Bone marrow (tissue), 2 donors: Measurements from ENCODE around the gene SKOR1.

Source experiments
- DNase-seq, 2 donors: peaks; one replicate each; lab custom pipeline; 2025; lab: John Stamatoyannopoulos, UW

The SKOR1 gene

GRCh38 chr15:67820122-67820991 is 5.0 kb upstream of the SKOR1 start:
- no peak for DNase-seq

DNA sequence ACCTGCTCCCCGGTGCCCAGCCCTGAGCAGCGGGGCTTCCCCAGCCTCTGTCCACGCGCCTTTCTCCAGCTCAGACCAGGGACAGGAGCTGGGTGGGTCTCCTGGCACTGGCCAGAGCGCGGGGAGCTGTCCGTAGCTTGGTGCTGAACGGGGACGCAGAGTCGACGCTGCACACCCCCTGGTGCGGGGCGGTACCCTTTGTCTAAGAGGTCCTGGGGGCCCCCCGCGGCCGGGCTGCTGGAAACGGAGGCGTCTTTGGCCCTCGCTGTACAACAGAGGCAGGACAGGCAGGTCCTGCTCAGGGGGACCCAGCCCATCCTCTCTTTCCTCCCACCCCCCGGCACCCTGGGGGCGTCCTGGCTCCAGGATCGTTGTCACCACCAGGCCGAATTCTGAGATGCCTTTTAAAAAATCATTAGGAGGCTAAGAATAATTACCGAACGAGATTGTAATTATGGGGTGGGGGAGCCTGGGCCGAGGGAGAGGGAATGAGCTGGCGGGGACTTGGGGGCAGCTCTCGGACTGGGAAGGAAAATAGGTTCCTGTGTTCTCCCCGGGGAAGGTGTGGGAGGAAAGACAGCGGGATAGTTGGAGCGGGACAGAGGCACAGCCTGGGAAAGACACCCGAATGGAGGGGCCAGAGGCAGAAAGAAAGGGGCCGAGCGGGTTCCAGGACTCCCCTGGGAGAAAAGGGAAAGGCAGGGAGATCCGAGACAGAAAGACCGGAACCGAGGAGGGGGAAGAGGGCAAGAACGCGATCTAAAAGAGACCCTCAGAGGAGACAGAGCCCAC is 4.1 kb upstream of the SKOR1 start:
- no peak for DNase-seq

GRCh38 chr15:67821784-67822440 is 3.4 kb upstream of the SKOR1 start:
- no peak for DNase-seq

DNA sequence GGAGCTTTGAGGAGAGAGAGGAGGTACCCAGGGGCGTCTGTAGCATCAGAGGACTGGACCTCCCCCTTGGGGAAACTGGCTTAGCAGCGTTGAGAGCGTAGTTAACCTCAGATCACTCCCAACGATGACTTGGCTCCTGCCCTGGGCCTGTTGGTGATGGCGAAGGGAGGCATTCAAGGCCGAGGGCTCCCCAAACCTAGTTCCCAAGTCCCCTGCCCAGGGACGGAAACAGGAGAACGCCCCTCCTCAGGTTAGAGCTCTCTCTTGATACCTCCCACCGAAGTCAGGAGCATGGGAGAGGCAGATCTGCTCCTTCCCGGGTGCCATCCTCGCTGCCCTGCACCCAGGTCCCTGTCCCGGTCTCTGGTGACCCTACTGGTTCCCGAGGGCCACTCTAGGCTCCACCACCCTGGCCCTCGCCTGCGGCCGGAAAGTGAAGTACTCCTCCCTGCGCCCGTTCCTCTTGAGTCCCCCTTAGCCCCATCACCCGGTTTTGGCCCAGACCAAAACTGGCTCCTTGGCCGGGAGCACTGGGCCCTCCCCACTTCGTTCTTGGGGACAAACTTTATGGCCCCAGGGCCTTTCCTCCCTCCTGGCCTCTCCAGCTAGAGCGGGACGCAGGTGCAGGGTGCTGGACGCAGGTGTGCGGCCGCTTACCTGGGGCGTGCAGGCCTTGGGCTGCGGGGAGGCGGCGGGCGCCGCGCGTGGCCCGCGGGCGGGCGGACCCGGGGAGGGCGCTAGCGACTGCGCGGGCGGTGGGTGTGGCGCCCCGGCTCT is 2.6 kb upstream of the SKOR1 start:
- no peak for DNase-seq

- no peak for DNase-seq
These were observed 1.8 kb upstream of the SKOR1 start for GRCh38 chr15:67823314-67824196.

DNA sequence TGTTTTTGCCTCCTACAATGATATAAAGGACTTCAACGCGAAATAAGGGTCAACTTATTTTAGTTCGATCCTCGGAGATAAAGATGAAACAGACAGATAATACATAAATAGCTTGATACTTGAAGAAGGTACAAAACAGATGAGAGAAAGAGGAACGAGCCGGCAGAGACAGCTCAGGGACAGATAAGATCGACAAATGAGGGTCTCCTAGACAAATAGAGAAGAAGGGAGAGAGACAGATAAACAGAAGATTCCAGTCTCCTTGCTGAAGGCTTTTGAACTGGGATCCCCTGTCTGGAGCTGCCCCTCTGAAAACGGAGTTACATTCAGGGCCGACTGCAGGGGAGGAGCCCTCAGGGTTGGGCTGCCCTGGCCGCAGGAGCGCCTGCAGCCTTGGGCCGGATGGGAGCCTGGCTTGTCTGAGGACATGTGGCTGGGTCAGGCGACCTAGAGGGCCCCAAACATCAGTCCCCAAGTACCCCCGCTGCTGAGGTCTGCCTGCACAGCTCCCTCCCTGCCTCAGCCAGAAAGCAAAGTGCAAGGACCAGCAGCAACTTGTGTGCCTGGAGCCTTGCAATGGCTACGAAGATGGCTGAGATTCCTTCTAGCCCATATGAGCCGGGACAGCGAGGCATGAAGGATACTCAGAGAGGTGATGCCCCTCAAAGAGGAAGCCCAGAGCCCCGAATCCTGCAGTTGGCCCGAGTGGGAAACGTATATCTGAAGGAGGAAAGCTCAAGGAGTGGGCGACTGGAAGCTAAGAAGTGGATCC is 926 bp upstream of the SKOR1 start:
- DNase-seq = no peak

- no peak for DNase-seq
These were observed 790 bp downstream of the SKOR1 start for GRCh38 chr15:67825881-67826716.

DNA sequence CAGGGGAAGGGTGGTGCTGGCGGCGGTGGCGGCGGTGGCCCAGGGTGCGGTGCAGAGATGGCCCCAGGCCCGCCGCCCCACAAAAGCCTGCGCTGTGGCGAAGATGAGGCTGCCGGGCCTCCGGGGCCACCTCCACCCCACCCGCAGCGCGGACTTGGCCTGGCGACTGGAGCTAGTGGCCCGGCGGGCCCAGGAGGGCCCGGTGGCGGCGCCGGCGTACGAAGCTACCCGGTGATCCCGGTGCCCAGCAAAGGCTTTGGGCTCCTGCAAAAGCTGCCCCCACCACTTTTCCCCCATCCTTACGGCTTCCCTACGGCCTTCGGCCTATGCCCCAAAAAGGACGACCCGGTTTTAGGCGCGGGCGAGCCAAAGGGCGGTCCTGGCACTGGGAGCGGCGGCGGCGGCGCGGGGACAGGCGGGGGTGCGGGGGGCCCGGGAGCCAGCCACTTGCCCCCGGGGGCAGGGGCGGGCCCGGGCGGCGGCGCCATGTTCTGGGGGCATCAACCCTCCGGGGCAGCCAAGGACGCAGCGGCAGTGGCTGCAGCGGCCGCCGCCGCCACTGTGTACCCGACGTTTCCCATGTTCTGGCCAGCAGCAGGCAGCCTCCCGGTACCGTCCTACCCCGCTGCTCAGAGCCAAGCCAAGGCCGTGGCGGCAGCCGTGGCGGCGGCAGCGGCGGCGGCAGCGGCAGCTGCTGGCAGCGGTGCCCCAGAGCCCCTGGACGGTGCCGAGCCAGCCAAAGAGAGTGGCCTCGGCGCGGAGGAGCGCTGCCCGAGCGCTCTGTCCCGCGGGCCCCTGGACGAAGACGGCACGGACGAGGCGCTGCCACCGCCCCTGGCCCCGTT is 1.6 kb downstream of the SKOR1 start:
- no peak for DNase-seq

DNA sequence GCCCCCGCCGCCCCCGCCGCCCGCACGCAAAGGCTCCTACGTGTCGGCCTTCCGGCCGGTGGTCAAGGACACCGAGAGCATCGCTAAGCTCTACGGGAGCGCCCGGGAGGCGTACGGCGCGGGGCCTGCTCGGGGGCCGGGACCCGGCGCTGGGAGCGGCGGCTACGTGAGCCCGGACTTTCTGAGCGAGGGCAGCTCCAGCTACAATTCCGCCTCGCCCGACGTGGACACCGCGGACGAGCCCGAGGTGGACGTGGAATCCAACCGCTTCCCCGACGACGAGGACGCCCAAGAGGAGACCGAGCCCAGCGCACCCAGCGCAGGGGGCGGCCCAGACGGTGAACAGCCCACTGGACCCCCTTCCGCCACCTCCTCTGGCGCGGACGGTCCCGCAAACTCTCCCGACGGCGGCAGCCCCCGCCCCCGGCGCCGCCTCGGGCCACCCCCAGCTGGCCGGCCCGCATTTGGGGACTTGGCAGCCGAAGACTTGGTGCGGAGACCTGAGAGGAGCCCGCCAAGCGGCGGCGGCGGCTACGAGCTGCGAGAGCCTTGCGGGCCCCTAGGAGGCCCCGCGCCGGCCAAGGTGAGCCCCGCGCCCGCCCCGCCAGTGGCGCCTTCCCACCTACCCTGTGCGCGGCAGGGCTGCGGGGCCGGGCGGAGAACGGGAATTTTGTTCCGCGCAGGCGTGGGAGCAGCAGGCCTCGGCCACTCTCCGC is 2.4 kb downstream of the SKOR1 start:
- DNase-seq = no peak

- no peak for DNase-seq
These were observed 3.1 kb downstream of the SKOR1 start for GRCh38 chr15:67828278-67828968.

GRCh38 chr15:67828969-67829646 is 3.8 kb downstream of the SKOR1 start:
- no peak for DNase-seq

- DNase-seq = no peak
These were observed 4.6 kb downstream of the SKOR1 start for GRCh38 chr15:67829647-67830504.

- no peak for DNase-seq
These were observed 6.1 kb downstream of the SKOR1 start for GRCh38 chr15:67831363-67831762.

DNA sequence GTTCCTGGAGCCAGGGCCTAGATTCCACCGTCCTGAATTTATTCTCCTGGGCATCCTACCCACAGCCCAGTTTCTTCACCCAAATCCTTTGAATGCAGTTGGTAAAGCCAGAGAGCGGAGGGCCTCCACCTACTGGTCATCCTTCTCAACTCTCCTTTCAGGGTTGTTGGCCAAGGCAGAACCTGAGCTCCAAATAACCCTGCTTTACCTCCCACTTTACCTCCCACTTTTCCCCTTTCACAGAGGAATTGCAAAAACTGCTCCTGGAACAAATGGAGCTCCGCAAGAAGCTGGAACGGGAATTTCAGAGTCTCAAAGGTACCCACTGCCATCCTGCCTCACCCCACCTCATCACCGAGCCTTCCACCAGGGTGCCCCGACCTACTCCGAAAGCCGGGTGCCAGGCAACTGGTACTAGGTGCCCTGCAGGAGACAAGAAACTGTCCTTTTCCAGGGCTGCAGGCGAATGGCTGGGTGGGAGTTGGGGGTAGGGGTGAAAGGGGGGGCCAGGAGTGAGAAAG is 6.8 kb downstream of the SKOR1 start:
- no peak for DNase-seq
